HG03469 (cell line): ENCODE measurements around the gene LRRC10.
"Not testable (repeated sequence)": the region's sequence is repeated elsewhere in the genome, so short reads cannot be mapped to it uniquely, and the experiment has no call there.

Experiments used
- ATAC-seq: cut with Tn5 transposase; IDR thresholded peaks from one replicate; pipeline ENCODE4 v1.9.1; 2021; ENCODE audit warnings: mild to moderate bottlenecking, moderate library complexity, moderate number of reproducible peaks; ENCODE audit not compliant: unreplicated experiment

LRRC10 gene

DNA sequence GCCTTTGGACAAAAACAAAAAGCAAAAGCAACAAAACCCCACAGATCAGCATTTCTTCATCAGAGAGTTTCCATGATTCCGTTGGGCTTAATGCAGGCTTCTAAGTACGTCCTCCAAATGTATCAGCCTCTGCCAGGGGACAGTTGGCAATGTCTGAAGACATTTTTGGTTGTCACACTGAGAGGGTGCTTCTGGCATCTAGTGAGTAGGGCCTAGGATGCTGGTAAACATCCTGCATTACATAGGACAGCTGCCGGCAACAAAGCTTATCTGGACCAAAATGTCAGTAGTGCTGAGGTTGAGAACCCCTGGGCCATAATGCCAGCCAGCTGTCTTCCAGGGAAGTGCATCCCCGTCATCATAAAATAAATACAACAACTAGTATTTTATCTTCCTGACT lies 9.4 kb upstream of the LRRC10 start:
- ATAC-seq, result no peak

DNA sequence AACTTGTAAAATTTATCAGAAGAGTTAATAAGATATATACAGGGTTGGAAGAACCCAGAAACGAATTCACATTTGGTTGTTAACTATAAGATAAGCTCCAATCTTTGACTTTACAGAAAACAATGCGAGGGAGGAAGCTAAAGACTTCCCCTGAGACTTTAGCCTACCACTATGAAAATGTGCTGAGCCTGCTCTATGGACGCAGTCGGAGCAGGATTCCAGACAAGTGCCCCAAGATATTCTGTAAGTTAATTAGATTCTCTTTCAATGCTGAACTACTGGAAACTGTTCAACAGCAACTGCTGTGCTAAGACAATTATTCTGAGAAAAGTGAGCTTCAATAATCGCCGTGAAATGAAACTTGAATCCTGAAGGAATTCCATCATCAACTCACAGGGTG lies 8.3 kb upstream of the LRRC10 start:
- no peak for ATAC-seq

DNA sequence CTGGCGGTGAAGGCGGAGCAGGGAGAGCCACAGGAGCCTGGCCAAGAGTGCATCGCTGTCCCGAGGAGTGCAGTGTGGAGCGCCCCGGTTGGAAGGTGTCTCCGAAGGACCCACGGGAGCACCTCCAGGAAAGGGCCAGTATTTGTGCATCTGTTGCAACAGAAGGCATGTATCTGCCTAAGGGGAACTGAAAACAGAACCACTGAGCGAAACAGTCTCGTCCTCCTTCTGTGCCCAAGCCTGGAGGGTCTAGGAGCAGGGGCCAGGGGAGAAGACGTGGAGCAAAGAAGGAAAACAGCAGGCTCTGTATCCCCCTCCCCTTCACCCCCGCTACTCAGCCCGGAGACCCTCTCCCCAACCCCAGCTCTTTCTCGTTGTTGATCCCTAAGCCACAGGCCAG lies 5.3 kb upstream of the LRRC10 start:
- ATAC-seq, result no peak

DNA sequence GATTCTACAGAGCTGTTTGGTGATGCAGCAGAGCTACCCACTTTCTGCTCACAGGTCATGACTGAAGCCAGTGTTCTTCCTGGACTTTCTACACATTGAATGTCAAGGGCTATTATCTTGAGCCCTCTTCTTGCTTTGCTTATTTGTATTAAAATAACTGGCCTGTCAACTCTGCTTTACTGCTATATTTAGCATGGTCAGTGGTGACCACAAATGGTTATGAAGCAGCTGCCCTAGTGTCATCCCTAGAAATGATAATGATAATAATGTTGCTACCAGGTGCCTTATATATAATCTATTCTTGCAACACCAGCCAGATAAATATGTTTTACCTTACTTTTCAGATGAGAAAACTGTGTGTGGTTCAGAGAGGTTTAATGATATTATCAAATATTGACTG lies 2.6 kb upstream of the LRRC10 start:
- no peak for ATAC-seq

DNA sequence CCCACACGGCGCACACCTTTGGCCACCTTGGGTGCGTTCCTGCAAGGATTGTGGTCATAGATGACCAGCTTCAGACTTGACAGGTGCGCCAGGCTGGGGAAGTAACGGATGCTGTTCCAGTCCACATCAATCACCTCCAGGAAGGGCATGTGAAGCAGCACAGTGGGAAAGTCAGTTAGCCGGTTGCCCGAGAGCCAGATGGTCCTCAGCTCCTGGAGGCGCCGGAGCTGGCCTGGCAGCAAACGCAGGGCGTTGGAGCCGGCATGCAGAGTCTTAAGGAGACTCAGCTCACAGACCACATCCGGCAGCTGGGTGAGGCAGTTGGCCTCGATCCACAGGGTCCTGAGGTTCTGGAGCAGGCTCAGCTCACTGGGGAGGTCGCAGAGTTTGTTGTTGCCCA lies 581 bp downstream of the LRRC10 start:
- ATAC-seq, result no peak

DNA sequence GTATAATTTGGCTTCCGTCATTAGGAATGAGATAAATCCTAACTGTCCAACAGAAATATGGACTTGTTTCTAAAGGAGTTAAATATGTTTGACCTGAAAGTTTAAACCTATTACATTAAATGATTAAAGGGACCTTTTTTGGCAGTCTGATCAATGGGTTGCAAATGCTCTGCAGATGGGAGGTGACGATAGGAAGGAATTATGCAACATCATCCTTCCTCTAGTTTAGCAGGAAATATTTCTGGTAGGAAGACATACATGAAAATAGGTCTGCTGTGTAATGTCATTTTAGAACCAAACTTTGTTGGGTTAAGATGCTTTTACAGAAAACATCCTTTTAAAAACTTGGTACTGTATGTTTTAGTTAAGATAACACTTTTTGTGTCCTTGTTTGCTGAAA lies 2.6 kb downstream of the LRRC10 start:
- ATAC-seq, result no peak

DNA sequence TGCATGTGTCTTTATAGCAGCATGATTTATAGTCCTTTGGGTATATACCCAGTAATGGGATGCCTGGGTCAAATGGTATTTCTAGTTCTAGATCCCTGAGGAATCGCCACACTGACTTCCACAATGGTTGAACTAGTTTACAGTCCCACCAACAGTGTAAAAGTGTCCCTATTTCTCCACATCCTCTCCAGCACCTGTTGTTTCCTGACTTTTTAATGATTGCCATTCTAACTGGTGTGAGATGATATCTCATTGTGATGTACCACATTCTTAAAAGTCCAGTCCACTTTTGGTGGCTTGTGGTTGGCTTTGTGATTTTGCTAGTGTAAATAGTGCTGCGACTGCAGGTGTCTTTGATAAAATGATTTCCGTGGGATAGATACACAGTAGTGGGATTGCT lies 6.4 kb downstream of the LRRC10 start:
- not testable (repeated sequence) for ATAC-seq

DNA sequence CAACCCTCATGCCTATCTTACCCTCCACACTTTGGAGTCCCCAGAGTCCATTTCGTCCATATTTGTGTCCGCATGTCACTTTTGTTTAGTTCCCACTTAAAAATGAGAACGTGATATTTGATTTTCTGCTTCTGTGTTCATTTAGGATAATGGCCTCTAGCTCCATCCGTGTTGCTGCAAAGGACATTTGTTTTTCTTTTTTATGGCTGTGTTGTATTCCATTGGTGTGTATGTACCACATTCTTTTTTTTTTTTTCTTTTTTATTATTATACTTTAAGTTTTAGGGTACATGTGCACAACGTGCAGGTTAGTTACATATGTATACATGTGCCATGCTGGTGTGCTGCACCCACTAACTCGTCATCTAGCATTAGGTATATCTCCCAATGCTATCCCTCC lies 7.2 kb downstream of the LRRC10 start:
- not testable (repeated sequence) for ATAC-seq

DNA sequence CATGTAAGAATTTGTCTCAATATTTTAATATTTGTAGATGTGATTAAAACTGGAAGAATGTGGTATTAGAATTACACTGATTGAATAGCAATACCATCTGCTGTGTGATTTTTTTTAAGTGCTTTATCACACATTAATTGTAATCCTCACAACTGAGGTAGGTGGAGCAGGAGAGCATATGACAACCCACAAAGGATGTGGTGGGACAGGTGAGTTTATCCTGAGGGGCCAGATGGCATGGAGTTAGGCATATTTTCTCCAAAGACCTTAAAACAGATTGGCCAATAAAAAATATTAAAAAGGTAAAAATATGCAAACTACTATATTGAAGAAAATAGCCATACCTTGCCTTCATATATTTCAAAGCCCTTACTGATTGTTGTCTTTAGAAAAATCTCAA lies 7.8 kb downstream of the LRRC10 start:
- no peak for ATAC-seq

DNA sequence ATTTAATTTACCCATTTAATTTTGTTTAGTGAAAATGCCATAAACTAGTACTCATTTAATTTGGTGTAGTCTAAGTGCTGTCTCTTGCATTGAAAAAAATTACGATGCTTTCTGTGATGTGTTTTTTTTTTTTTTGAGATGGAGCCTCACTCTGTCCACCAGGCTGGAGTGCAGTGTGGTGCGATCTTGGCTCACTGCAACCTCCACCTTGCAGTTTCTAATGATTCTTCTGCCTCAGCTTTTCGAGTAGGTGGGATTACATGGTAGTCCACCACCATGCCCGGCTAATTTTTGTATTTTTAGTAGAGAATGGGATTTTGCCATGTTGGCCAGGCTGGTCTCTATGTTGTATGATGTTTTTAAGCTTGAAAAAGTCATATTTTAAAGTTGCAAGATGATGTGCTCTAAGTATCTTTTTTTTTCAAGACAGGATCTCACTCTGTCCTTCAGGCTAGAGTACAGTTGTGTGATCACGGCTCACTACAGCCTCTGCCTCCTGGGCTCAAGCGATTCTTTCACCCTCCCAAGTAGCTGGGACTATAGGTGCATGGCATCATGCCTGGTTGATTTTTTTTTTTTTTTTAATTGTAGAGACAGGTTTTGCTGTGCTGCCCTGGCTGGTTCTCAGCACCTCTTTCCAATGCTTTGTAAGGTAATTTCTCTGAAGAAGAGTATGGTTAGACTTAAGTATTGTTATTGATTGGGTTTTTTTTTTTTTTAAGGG lies 8.6 kb downstream of the LRRC10 start:
- no peak for ATAC-seq

DNA sequence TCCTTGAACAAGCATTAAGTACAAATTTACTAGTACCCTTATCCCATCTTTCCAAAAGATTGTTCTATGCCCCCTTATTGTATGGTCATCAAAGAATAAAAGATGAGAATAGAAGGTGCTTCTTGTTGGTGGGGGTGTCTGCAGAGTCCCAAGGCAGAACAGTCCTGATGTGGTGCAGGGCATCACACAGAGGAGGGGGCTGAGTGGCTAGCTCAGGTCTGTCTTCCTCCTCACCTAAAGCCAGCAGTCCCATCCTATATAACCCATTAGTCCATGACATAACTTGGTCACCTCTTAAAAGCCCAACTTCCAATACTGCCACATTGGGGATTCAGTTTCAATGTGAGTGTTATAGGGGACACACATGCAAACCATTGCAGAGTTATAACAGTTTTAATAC lies 9.9 kb downstream of the LRRC10 start:
- no peak for ATAC-seq

DNA sequence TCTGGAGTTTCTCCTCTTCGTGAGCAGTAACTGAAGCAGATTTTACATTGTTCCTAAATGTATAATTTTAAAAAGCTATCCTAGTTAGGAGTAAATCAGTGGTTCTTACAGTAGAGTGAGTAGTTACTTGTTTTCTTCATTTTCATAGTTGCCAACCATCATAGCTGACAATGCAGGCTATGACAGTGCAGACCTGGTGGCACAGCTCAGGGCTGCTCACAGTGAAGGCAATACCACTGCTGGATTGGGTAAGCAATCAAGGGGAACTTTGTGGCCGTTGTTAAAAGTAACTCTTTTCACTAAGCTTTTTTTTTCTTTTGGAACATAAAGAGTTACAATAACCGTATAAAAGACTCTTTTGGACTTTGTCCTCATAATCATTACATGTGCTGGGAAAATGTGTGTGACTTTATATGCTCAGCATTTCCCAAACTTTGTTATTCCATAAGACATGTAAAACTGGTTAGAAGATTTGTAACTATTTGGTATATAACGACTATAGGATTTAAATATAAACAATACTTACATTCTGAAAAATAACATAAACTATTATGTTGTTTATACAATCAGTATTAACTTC lies 12.4 kb downstream of the LRRC10 start:
- no peak for ATAC-seq

DNA sequence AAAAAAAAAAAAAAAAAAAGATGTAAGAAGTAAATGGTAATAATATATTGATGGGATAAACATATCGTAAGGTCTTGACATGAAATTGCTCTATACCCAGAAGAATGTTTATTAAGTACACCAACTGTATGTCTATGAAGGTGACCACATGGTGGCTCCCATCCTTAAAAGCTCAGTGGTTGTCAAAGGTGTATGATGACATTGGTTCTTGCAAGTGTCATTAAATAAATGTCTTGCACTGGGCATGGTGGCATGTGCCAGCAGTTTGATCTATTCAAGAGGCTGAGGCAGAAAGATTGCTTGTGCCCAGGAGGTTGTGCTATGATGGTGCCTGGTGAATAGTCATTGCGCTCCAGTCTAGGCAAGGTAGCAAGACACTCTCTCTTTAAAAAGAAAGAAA lies 15.0 kb downstream of the LRRC10 start:
- no peak for ATAC-seq

DNA sequence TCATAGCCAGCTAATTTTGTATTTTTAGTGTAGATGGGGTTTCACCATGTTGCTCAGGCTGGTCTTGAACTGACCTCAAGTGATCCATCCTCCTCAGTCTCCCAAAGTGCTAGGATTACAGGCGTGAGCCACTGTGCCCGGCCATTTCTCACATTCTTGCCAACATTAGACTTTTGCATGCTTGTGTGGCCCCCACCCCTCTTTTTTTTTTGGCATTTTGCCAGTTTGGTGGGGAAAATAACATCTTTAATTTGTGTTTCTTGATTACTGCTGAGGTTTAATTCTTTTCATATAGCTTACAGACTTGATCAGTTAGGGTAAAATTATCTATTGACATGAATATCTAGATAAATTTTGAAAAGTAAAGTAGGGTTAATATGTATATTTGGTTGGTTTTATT lies 21.6 kb downstream of the LRRC10 start:
- no peak for ATAC-seq

DNA sequence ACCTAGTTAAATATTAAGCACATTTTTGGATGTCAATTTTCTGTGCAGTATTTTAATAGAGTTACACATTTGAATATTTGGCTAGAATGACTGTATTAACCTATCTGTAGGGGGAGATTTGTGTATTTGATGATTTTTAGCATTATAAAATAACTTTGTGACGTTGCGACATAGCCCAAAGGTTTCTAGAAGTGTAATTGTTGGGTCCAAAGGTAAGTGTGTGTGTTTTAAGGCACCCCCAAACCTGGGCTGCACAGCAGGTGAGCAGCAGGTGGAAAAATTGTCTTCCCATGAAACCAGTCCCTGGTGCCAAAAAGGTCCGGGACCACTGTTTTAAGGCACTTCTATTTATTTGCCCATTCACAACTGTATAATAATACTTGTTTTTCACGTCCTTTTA lies 22.2 kb downstream of the LRRC10 start:
- ATAC-seq, result no peak

DNA sequence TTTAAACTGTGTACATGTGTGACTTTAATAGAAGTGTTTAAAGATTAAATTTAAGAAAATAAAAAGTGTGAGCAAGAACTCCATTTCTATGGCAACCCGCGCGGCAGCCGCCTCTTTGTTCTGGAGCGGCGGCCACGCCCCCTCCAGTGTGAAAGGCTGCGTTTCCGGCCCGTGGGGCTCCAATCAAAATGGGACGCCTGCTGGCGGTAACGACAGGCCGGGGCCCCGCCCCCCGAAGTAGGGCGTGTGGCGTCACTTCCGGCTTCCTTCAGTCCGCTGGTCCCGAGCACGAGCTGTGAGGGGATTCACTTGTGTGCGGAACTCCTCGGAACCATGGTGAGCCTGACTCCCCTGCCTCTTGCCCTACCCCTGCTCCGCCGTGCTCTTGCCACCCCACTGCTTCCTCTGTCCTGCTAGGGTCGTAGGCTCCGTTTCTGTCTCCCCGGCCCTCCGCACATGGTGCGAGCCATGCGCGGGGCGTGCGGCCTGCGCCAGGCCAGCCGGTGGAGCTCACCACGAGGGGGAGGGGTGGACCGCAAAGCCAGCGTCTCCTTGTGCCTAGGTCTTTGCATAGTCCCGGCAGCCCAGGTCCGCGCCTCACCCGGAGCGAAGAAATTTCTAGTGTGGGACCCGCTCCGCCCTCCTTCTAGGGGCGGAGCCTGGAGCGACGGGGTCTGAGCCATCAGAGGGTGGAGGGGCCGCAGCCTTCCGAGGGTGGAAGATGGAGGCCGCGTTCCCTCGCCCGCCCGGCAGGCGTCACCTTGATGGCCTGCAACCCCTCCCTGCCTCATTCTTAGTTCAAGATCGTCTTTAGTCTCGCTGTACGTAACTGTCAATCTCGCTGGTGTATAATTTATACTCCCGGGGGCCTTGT lies 25.3 kb downstream of the LRRC10 start, which contains the start of gene CCT2:
Gene CCT2 (plus strand): TSS at position 271 of the 874 bp plus-strand sequence. CDS start 63 bp downstream, at position 334.
- ATAC-seq, result peak; percentile 88

DNA sequence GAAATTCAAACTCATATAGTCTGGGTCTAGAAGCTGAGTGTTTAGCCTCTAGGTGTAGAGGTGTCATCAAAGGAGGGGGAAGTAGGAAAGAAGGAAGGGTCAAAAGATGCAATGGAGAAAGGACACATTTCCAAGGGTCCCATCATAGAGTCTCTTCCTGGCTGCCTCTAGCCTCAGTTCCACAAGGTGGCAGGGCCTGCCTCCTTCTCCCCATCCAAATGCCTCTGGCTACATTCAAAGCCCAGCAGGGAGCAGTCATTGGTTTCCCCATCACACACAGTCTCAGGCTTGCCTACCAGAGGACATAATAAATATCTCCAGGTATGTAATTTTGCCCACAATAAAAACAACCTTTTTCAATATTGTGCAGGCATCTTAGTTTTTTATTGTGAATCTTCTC lies 27.5 kb downstream of the LRRC10 start:
- no peak for ATAC-seq

DNA sequence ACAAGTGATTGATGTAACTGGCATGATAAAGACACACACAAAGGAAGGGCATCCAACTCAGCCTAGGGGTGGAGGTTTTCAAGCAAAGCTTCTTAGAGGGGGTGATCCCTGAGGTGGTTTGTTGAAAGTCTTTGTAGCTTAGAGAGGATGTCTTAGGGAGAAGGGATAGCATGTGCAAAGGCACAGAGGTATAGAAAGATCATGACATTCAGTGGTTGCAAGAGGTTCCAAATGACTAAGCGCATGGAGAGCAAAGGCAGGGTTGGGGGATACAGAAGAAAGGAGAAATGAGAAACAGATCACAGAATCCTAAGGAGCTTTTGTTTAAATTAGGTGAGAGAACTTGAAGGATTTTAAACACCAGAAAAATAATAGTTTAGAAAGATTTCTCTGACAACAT lies 30.6 kb downstream of the LRRC10 start:
- no peak for ATAC-seq

DNA sequence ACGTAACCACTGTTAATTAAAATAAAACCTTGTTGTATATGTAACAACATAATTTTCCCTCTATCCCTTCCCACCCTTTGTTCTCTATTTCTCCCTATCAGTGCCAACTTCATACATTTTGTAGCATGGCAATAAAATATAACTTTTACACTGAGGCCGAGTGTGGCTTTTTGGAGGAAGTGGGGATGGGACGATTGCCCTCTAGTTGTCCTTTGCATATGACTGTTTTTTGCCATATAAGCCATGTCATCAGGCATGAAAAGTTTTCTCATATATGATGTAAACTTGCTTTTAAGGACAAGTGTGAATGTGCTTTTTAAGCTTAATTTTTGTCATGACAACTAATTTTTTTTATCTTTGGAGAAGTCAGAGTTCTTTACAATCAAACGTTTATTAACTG lies 31.7 kb downstream of the LRRC10 start:
- ATAC-seq, result no peak

DNA sequence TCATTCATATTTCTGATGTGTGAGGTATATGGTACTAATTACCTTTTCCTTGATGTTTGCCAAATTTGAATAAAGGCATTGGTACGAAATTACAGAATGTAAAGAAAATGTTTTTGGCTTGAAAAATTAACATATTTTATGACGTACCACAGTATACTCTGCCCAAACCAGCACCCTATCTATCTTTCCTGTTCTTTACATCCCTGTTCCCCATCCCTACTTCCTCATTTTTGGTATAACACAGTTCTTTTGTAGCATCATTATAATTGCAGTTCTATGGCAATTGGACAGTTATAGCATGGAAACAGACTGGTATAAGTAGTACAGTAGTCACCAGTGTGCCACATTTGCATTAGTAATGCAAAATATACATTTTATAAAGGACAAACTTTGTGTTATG lies 32.4 kb downstream of the LRRC10 start:
- no peak for ATAC-seq

DNA sequence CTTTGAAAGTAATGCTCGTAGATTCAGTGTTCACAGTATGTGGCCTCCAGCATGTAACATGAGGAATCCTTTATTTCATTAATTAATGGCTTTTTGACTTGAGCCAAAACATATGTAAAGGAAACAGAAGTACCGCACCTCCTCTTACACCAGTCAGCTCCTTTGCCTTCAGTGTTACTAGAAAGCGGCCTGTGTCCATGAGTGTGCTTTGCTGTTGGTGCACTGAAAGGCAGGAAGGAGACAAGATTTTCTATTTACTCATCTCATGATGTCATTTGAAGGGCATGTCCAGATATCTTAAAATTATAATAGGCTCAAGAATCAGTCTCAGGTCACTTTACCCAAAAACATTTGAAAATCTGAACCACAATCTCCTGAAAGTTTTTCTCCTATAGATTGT lies 35.4 kb downstream of the LRRC10 start:
- ATAC-seq, result no peak
